Measurements from ENCODE around the gene IFT22. TPM values are rescaled to one million over a fixed set of nuclear protein-coding genes. Genes with fewer than 3 reads are reported as not detected.
"Not testable (repeated sequence)": the region's sequence is repeated elsewhere in the genome, so short reads cannot be mapped to it uniquely, and the experiment has no call there.

The IFT22 gene
- total and polyA plus RNA-seq, 4 donors = 5.5 to 9.4 (median 7.6) TPM

DNA sequence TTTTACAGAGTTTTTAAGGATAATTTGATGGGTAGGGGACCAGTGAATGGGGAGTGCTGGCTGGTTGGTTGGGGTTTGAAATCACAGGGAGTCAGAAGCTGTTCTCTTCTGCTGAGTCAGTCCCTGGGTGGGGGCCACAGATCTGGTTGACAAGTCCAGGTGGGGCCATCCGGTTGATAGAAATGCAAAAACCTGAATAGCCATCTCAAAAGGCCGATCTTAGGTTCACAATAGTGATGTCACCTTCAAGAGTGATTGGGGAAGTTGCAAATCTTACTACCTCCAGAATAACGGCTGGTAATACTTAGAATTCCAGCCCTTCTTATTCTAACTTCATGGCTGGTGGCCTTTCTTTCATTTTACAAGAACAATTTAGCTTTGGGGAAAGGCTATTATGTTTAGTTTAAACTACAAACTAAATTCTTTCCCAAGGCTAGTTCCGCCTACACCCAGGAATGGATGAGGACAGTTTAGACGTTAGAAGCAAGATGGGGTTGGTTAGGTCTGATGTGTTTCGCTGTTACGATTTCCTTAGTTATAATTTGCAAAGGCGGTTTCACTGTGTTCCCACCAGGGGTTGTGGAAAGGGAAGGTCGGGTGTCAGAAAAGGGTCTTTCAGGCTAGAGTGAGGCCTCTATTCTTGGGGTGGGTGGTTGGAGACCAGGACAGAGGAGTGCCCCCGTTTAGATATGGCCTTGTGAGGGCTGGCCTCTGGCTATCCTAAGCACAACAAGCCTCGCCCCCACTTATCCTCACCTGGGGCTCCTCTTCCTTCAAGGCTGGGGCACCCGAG lies 27.4 kb downstream of the IFT22 start:
- no peaks in the 10 kb centered on the region for H3K9me3 ChIP-seq (ENCODE audit: control insufficient read depth in 4 of 4, low read length in 3 of 4)

DNA sequence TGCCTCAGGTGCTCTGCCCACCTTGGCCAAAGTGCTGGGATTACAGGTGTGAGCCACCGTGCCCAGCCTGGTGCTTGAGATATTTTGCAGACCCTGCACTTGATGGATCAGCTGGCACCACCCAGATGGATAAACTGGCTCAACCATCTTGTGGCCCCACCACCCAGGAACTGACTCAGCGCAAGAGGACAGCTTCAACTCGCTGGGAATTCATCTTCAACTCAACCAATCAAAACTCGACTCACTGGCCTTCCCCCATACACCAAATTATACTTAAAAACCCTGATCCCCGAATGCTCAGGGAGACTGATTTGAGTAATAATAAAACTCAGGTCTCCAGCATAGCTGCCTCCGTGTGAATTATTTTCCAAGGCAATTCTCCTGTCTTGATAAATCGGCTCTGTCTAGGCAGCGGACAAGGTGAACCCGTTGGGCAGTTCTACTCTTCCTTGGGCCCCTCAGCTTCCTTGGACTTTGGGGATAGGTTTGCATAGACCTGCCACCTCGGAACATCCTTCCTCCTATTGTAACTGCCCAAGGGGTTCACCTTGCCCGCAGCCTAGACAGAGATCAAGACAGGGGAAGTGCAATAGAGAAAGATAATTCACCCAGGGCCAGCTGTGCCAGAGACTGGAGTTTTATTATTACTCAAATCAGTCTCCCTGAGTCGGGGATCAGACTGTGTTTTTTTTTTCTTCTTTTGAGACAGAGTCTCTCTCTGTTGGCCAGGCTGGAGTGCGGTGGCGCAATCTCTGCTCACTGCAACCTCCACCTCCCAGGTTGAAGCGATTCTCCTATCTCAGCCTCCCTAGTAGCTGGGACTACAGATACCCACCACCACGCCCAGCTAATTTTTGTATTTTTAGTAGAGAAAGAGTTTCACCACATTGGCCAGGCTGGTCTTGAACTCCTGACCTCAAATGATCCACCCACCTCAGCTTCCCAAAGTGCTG lies 28.3 kb downstream of the IFT22 start:
- not testable (repeated sequence) for H3K4me3 ChIP-seq (ENCODE audit: low read depth in 1 of 3, low read length in 3 of 3); DNase-seq (ENCODE audit: low spot score); H3K9ac ChIP-seq (ENCODE audit: low read depth in 1 of 2, low read length in 2 of 2); H3K27ac ChIP-seq (ENCODE audit: low read depth in 1 of 2, low read length in 2 of 2); H3K9me3 ChIP-seq (ENCODE audit: control insufficient read depth in 4 of 4, low read length in 3 of 4); H3K27me3 ChIP-seq (ENCODE audit: control insufficient read depth in 4 of 4, insufficient read depth in 4 of 4, low read length in 3 of 4); H3K36me3 ChIP-seq (ENCODE audit: control insufficient read depth in 4 of 4, insufficient read depth in 3 of 4, low read depth in 1 of 4, low read length in 3 of 4)
- peaks cover 0 to 12% (median 4%) of the 10 kb centered on the region in 4 donors for H3K4me1 ChIP-seq (ENCODE audit: control insufficient read depth in 4 of 4, insufficient read depth in 4 of 4, low read length in 3 of 4)
- WGBS = 71% methylated on average over 16 of the region's 16 CpGs

More for the DNA sequence above, 27.4 kb downstream of the IFT22 start:
- DNase-seq (ENCODE audit: low spot score) = no peak
- Histone ChIP-seq H3K4me1 (ENCODE audit: control insufficient read depth in 4 of 4, insufficient read depth in 4 of 4, low read length in 3 of 4) (peaks cover 0 to 7% (median 4%) of the 10 kb centered on the region in 4 donors), H3K27me3 (ENCODE audit: control insufficient read depth in 4 of 4, insufficient read depth in 4 of 4, low read length in 3 of 4) (peaks cover 0 to 3% (median 0%) of the 10 kb centered on the region in 4 donors), H3K4me3 (ENCODE audit: low read depth in 1 of 3, low read length in 3 of 3) (no peak overlapping the region), H3K9ac (ENCODE audit: low read depth in 1 of 2, low read length in 2 of 2) (no peak overlapping the region), H3K36me3 (ENCODE audit: control insufficient read depth in 4 of 4, insufficient read depth in 3 of 4, low read depth in 1 of 4, low read length in 3 of 4) (no peaks in the 10 kb centered on the region), H3K27ac (ENCODE audit: low read depth in 1 of 2, low read length in 2 of 2) (no peak overlapping the region)
- TF ChIP-seq, protein P1, sequence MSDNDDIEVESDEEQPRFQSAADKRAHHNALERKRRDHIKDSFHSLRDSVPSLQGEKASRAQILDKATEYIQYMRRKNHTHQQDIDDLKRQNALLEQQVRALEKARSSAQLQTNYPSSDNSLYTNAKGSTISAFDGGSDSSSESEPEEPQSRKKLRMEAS (IDR thresholded peaks at IDR 0.05) = no peak
- no peak for TF ChIP-seq RAD21 (IDR thresholded peaks at IDR 0.05)
- TF ChIP-seq NR2F2 (IDR thresholded peaks at IDR 0.05) = no peak
- TF ChIP-seq, protein P2, sequence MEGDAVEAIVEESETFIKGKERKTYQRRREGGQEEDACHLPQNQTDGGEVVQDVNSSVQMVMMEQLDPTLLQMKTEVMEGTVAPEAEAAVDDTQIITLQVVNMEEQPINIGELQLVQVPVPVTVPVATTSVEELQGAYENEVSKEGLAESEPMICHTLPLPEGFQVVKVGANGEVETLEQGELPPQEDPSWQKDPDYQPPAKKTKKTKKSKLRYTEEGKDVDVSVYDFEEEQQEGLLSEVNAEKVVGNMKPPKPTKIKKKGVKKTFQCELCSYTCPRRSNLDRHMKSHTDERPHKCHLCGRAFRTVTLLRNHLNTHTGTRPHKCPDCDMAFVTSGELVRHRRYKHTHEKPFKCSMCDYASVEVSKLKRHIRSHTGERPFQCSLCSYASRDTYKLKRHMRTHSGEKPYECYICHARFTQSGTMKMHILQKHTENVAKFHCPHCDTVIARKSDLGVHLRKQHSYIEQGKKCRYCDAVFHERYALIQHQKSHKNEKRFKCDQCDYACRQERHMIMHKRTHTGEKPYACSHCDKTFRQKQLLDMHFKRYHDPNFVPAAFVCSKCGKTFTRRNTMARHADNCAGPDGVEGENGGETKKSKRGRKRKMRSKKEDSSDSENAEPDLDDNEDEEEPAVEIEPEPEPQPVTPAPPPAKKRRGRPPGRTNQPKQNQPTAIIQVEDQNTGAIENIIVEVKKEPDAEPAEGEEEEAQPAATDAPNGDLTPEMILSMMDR (IDR thresholded peaks at IDR 0.05; ENCODE audit: low read depth, low read length, missing input control) = no peak
- TF ChIP-seq SP1 (IDR thresholded peaks at IDR 0.05) = no peak
- no peak for TF ChIP-seq YY1 (IDR thresholded peaks at IDR 0.05)
- TF ChIP-seq, protein P3, sequence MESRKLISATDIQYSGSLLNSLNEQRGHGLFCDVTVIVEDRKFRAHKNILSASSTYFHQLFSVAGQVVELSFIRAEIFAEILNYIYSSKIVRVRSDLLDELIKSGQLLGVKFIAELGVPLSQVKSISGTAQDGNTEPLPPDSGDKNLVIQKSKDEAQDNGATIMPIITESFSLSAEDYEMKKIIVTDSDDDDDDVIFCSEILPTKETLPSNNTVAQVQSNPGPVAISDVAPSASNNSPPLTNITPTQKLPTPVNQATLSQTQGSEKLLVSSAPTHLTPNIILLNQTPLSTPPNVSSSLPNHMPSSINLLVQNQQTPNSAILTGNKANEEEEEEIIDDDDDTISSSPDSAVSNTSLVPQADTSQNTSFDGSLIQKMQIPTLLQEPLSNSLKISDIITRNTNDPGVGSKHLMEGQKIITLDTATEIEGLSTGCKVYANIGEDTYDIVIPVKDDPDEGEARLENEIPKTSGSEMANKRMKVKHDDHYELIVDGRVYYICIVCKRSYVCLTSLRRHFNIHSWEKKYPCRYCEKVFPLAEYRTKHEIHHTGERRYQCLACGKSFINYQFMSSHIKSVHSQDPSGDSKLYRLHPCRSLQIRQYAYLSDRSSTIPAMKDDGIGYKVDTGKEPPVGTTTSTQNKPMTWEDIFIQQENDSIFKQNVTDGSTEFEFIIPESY (IDR thresholded peaks at IDR 0.05) = no peak
- no peak for TF ChIP-seq FOXA1 (IDR thresholded peaks at IDR 0.05)
- TF ChIP-seq, protein P4, sequence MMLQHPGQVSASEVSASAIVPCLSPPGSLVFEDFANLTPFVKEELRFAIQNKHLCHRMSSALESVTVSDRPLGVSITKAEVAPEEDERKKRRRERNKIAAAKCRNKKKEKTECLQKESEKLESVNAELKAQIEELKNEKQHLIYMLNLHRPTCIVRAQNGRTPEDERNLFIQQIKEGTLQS (IDR thresholded peaks at IDR 0.05) = no peak
- TF ChIP-seq, protein P5, sequence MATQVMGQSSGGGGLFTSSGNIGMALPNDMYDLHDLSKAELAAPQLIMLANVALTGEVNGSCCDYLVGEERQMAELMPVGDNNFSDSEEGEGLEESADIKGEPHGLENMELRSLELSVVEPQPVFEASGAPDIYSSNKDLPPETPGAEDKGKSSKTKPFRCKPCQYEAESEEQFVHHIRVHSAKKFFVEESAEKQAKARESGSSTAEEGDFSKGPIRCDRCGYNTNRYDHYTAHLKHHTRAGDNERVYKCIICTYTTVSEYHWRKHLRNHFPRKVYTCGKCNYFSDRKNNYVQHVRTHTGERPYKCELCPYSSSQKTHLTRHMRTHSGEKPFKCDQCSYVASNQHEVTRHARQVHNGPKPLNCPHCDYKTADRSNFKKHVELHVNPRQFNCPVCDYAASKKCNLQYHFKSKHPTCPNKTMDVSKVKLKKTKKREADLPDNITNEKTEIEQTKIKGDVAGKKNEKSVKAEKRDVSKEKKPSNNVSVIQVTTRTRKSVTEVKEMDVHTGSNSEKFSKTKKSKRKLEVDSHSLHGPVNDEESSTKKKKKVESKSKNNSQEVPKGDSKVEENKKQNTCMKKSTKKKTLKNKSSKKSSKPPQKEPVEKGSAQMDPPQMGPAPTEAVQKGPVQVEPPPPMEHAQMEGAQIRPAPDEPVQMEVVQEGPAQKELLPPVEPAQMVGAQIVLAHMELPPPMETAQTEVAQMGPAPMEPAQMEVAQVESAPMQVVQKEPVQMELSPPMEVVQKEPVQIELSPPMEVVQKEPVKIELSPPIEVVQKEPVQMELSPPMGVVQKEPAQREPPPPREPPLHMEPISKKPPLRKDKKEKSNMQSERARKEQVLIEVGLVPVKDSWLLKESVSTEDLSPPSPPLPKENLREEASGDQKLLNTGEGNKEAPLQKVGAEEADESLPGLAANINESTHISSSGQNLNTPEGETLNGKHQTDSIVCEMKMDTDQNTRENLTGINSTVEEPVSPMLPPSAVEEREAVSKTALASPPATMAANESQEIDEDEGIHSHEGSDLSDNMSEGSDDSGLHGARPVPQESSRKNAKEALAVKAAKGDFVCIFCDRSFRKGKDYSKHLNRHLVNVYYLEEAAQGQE (IDR thresholded peaks at IDR 0.05) = no peak
- no peak for TF ChIP-seq FOXA2 (IDR thresholded peaks at IDR 0.05)
- no peak for TF ChIP-seq HNF4A (conservative IDR thresholded peaks at IDR 0.05)
- no peak for TF ChIP-seq RXRA (IDR thresholded peaks at IDR 0.05)
- TF ChIP-seq TAF1 (conservative IDR thresholded peaks at IDR 0.05) = no peak
- WGBS = 74% methylated on average over 12 of the region's 12 CpGs

DNA sequence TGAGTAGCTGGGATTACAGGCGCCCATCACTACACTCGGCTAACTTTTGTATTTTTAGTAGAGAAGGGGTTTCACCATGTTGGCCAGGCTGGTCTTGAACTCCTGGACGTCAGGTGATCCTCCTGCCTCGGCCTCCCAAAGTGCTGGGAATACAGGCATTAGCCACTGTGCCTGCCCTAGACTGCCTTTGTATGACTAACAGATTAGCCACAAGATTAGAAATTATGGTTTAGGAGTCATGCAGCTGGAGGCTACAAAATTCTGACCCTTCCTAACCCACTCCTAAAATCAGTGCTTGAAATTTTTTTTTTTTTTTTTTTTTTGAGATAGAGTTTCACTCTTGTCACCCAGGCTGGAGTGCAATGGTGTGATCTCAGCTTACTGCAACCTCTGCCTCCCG lies 29.0 kb downstream of the IFT22 start:
- H3K4me3 ChIP-seq (ENCODE audit: low read depth in 1 of 3, low read length in 3 of 3); DNase-seq (ENCODE audit: low spot score); H3K27ac ChIP-seq (ENCODE audit: low read depth in 1 of 2, low read length in 2 of 2); H3K9ac ChIP-seq (ENCODE audit: low read depth in 1 of 2, low read length in 2 of 2); H3K36me3 ChIP-seq (ENCODE audit: control insufficient read depth in 4 of 4, insufficient read depth in 3 of 4, low read depth in 1 of 4, low read length in 3 of 4); H3K27me3 ChIP-seq (ENCODE audit: control insufficient read depth in 4 of 4, insufficient read depth in 4 of 4, low read length in 3 of 4); H3K9me3 ChIP-seq (ENCODE audit: control insufficient read depth in 4 of 4, low read length in 3 of 4): not testable (repeated sequence)
- H3K4me1 ChIP-seq (ENCODE audit: control insufficient read depth in 4 of 4, insufficient read depth in 4 of 4, low read length in 3 of 4) = peaks cover 0 to 19% (median 5%) of the 10 kb centered on the region in 4 donors
- WGBS = 76% methylated on average over 5 of the region's 5 CpGs
